SU-DHL-6 (cell line): ENCODE results near the gene GDF7.
A peak's percentile ranks its signal among the peaks of the same experiment; 100 is the strongest.

Experiments
- H2AFZ ChIP-seq: fragments of 200-600 bp; sonication (generic); 2 replicates; pipeline ENCODE4 v1.6.1; 2014; ENCODE audit warnings: low read depth, mild to moderate bottlenecking, moderate library complexity, mixed read lengths, antibody characterized with exemption, low read length; ENCODE audit not compliant: severe bottlenecking
- H3F3A ChIP-seq: fragments of 200-600 bp; shearing (Covaris generic); 2 replicates; pipeline ENCODE4 v1.6.0; 2016; ENCODE audit warnings: antibody characterized with exemption, mild to moderate bottlenecking; ENCODE audit not compliant: insufficient read depth
- H3K27ac ChIP-seq: fragments of 200-600 bp; sonication (generic); 2 replicates; pipeline ENCODE4 v1.5.1; 2016; ENCODE audit warnings: low read depth, mild to moderate bottlenecking, low read length, moderate library complexity, mixed read lengths
- H3K27me3 ChIP-seq: fragments of 200-600 bp; sonication (generic), shearing (Covaris generic); 2 replicates; pipeline ENCODE4 v1.6.0; 2014; ENCODE audit warnings: mild to moderate bottlenecking, low read length
- H3K36me3 ChIP-seq: fragments of 200-600 bp; sonication (generic); 2 replicates; pipeline ENCODE4 v1.6.1; 2014; ENCODE audit warnings: mild to moderate bottlenecking, low read length, mixed read lengths
- H3K4me2 ChIP-seq: fragments of 300-600, 200-600 bp; shearing (Covaris generic), sonication (generic); 2 replicates; pipeline ENCODE4 v1.6.0; 2014; ENCODE audit warnings: low read length, low read depth, mild to moderate bottlenecking; ENCODE audit not compliant: poor library complexity, severe bottlenecking
- H3K4me3 ChIP-seq: fragments of 200-600 bp; sonication (generic); 2 replicates; pipeline ENCODE4 v1.5.1; 2014; ENCODE audit warnings: antibody characterized with exemption, low read length, mild to moderate bottlenecking, mixed read lengths; ENCODE audit not compliant: insufficient read depth, poor library complexity, severe bottlenecking
- H3K79me2 ChIP-seq: fragments of 200-600 bp; sonication (generic); 2 replicates; pipeline ENCODE4 v1.6.1; 2014; ENCODE audit warnings: mild to moderate bottlenecking, low read length, moderate library complexity; ENCODE audit not compliant: insufficient read depth
- H3K9ac ChIP-seq: fragments of 200-600 bp; sonication (generic); 2 replicates; pipeline ENCODE4 v1.7.0; 2014; ENCODE audit warnings: mild to moderate bottlenecking, low read length
- H3K9me2 ChIP-seq: fragments of 200-600 bp; sonication (generic); replicated peaks from 2 replicates; pipeline ENCODE4 v1.6.1; 2014; ENCODE audit warnings: low read length; ENCODE audit not compliant: insufficient read depth
- H3K9me3 ChIP-seq: fragments of 200-600 bp; sonication (generic); 2 replicates; pipeline ENCODE4 v1.6.1; 2014; ENCODE audit warnings: low read length, mixed read lengths; ENCODE audit not compliant: insufficient read depth
- H4K20me1 ChIP-seq: fragments of 200-600 bp; sonication (generic); 2 replicates; pipeline ENCODE4 v1.6.1; 2014; ENCODE audit warnings: low read depth, mild to moderate bottlenecking, antibody characterized with exemption, low read length, moderate library complexity, mixed read lengths
- CTCF ChIP-seq: fragments of 200-600 bp; sonication (generic); IDR thresholded peaks from one replicate; pipeline ENCODE4 v1.5.1; 2017; ENCODE audit warnings: antibody characterized with exemption, mild to moderate bottlenecking, low read length, moderate library complexity; ENCODE audit not compliant: insufficient read depth, poor library complexity, severe bottlenecking
- EZH2phosphoT487 ChIP-seq: fragments of 200-600 bp; sonication (generic), shearing (Covaris generic); conservative IDR thresholded peaks from 2 replicates; pipeline ENCODE4 v1.6.1; 2018; ENCODE audit warnings: mild to moderate bottlenecking, antibody characterized with exemption, low read length, moderate library complexity, mixed read lengths

Gene GDF7

GRCh38 chr2:20675701-20676352, 8.9 kb downstream of the GDF7 start:
- Histone ChIP-seq H3K4me3 (no peak overlapping the region), H3K9ac (peak overlapping the region; percentile 34; the same call in 1 of the 2 replicates), H3K27ac (peak overlapping the region; percentile 86), H2AFZ (no peak overlapping the region), H3K27me3 (no peaks in the 10 kb centered on the region), H3K9me3 (no peaks in the 10 kb centered on the region), H3K4me2 (peak overlapping the region; percentile 41), H3F3A (peaks cover 17% of the 10 kb centered on the region), H3K9me2 (no peaks in the 10 kb centered on the region), H3K79me2 (no peaks in the 10 kb centered on the region), H3K36me3 (no peaks in the 10 kb centered on the region), H4K20me1 (no peaks in the 10 kb centered on the region)
- no peak for TF ChIP-seq EZH2phosphoT487
- no peak for TF ChIP-seq CTCF

GRCh38 chr2:20676353-20677215, 9.6 kb downstream of the GDF7 start:
- H3K27ac ChIP-seq: peak overlapping the region; percentile 86
- peaks cover 17% of the 10 kb centered on the region for H3F3A ChIP-seq
- no peaks in the 10 kb centered on the region for H4K20me1 ChIP-seq
- TF ChIP-seq CTCF (no peak), EZH2phosphoT487 (no peak)
- peak overlapping the region; percentile 41 for H3K4me2 ChIP-seq
- no peaks in the 10 kb centered on the region for H3K79me2 ChIP-seq
- H3K9me3 ChIP-seq: no peaks in the 10 kb centered on the region
- no peaks in the 10 kb centered on the region for H3K27me3 ChIP-seq
- H3K36me3 ChIP-seq: no peaks in the 10 kb centered on the region
- peak overlapping the region; percentile 25 for H2AFZ ChIP-seq
- H3K9ac ChIP-seq: peak overlapping the region; percentile 34
- H3K9me2 ChIP-seq: no peaks in the 10 kb centered on the region
- no peak overlapping the region for H3K4me3 ChIP-seq

- Histone ChIP-seq H3K36me3 (no peaks in the 10 kb centered on the region), H3K79me2 (no peaks in the 10 kb centered on the region), H3K27ac (peak overlapping the region; percentile 86), H3K9ac (peak overlapping the region; percentile 15; the same call in 1 of the 2 replicates), H3K27me3 (no peaks in the 10 kb centered on the region), H3F3A (peaks cover 17% of the 10 kb centered on the region), H2AFZ (peak overlapping the region; percentile 10), H3K9me2 (no peaks in the 10 kb centered on the region), H3K4me2 (peak overlapping the region; percentile 41), H4K20me1 (no peaks in the 10 kb centered on the region), H3K4me3 (no peak overlapping the region), H3K9me3 (no peaks in the 10 kb centered on the region)
- TF ChIP-seq EZH2phosphoT487 (no peak), CTCF (peak; percentile 39)
Measured at GRCh38 chr2:20677301-20678085, 10.5 kb downstream of the GDF7 start.
